A549 (cell line): ENCODE measurements around the gene PCDHGA5. TPM values are rescaled to one million over a fixed set of nuclear protein-coding genes. Genes with fewer than 3 reads are reported as not detected.
"Not testable (repeated sequence)": the region's sequence is repeated elsewhere in the genome, so short reads cannot be mapped to it uniquely, and the experiment has no call there.

ENCODE experiments used
- ATAC-seq, 2 experiments: fragments of 200-7000 bp in 1 of 2; fragments of >200 bp in 1 of 2; cut with Nextera tagmentation in 1 of 2; cut with Tn5 transposase in 1 of 2; 3 replicates each; pipeline versions ENCODE4 v1.8.0 to v1.9.1; 2018 to 2020; ENCODE audit warnings: mild to moderate bottlenecking in 1 of 2, moderate library complexity in 1 of 2
- CTCF ChIA-PET: fragments of 300-600 bp; sonication (Branson Sonifier 250); formaldehyde crosslinking; extraction: SDS; loops from one replicate; lab custom pipeline; 2021; ENCODE audit warnings: antibody characterized with exemption, inconsistent platforms; lab: Yijun Ruan, JAX
- POLR2A ChIA-PET: fragments of 350-600 bp; formaldehyde crosslinking; extraction: SDS; loops from one replicate; lab custom pipeline; 2021; ENCODE audit warnings: antibody characterized with exemption, inconsistent platforms; lab: Yijun Ruan, JAX
- DNase-seq, 2 experiments: peaks; one replicate each; pipeline versions ENCODE4 v3.0.0 to v3.0.0-alpha.2; 2011 to 2016; ENCODE audit warnings: low read depth in 1 of 2, low spot score in 1 of 2
- FAIRE-seq: peaks from 2 replicates; lab custom pipeline; 2011; peaks lifted over from hg19 to GRCh38; lab: Jason Lieb, UNC
- H3K27ac ChIP-seq, 2 experiments: fragments of >200 bp; sonication (Bioruptor Twin); formaldehyde crosslinking; 3 replicates each; pipeline ENCODE4 v1.5.1; 2016 to 2017
- H3K4me1 ChIP-seq: fragments of >200 bp; sonication (Bioruptor Twin); formaldehyde crosslinking; 3 replicates; pipeline ENCODE4 v1.6.1; 2016
- H3K4me2 ChIP-seq: fragments of >200 bp; sonication (Bioruptor Twin); formaldehyde crosslinking; 3 replicates; pipeline ENCODE4 v1.6.1; 2016
- H3K4me3 ChIP-seq: fragments of >200 bp; sonication (Bioruptor Twin); formaldehyde crosslinking; 3 replicates; pipeline ENCODE4 v1.5.1; 2016
- H3K9me3 ChIP-seq: fragments of >200 bp; sonication (Bioruptor Twin); formaldehyde crosslinking; 3 replicates; pipeline ENCODE4 v1.6.1; 2016
- CEBPB ChIP-seq, 2 experiments: fragments of >200 bp in 1 of 2; sonication (Bioruptor Twin) in 1 of 2; formaldehyde crosslinking in 1 of 2; IDR thresholded peaks; 2 replicates each; pipeline ENCODE4 v1.6.1; 2012 to 2016
- CTCF ChIP-seq: fragments of >200 bp; sonication (Bioruptor Twin); formaldehyde crosslinking; IDR thresholded peaks from 3 replicates; pipeline ENCODE4 v1.5.1; 2016
- ELK1 ChIP-seq: fragments of 150-350 bp; IDR thresholded peaks from 2 replicates; pipeline ENCODE4 v1.6.1; 2014; ENCODE audit warnings: low read depth, mild to moderate bottlenecking, low read length
- EP300 ChIP-seq, 2 experiments: fragments of >200 bp; sonication (Bioruptor Twin); formaldehyde crosslinking; IDR thresholded peaks; 2 replicates in 1 of 2; 3 replicates in 1 of 2; pipeline ENCODE4 v1.6.1; 2016 to 2017
- GATA3 ChIP-seq: IDR thresholded peaks from 2 replicates; pipeline ENCODE4 v1.6.1; 2012; ENCODE audit warnings: borderline replicate concordance
- HEYL ChIP-seq: fragments of 250-450 bp; sonication (Bioruptor Pico); IDR thresholded peaks from 2 replicates; pipeline ENCODE4 v1.8.0; 2021; ENCODE audit warnings: mild to moderate bottlenecking, moderate library complexity
- KDM1A ChIP-seq: fragments of 200-600 bp; sonication (generic); IDR thresholded peaks from 2 replicates; pipeline ENCODE4 v1.6.1; 2016; ENCODE audit warnings: low read depth, mild to moderate bottlenecking
- PBX3 ChIP-seq: IDR thresholded peaks from 2 replicates; pipeline ENCODE4 v1.6.1; 2012
- PHF8 ChIP-seq: fragments of 200-600 bp; sonication (generic); IDR thresholded peaks from 2 replicates; pipeline ENCODE4 v1.6.1; 2016; ENCODE audit warnings: low read depth, mild to moderate bottlenecking, antibody characterized with exemption, moderate library complexity, borderline replicate concordance
- POLR2AphosphoS2 ChIP-seq: conservative IDR thresholded peaks from 2 replicates; pipeline ENCODE4 v1.6.1; 2012; ENCODE audit warnings: low read length, improper control_type of control experiment, inconsistent platforms
- RAD21 ChIP-seq, 2 experiments: fragments of >200 bp in 1 of 2; sonication (Bioruptor Twin) in 1 of 2; formaldehyde crosslinking in 1 of 2; IDR thresholded peaks in 1 of 2; conservative IDR thresholded peaks in 1 of 2; 2 replicates in 1 of 2; 3 replicates in 1 of 2; pipeline ENCODE4 v1.6.1; 2012 to 2018; ENCODE audit warnings: inconsistent platforms in 1 of 2
- TP53 ChIP-seq: fragments of 250-450 bp; sonication (Bioruptor Pico); IDR thresholded peaks from 2 replicates; pipeline ENCODE4 v1.5.0; 2021; ENCODE audit warnings: mild to moderate bottlenecking, moderate library complexity
- ZSCAN20 ChIP-seq: fragments of 250-450 bp; sonication (Bioruptor Pico); IDR thresholded peaks from 2 replicates; pipeline ENCODE4 v1.8.0; 2022; ENCODE audit warnings: mild to moderate bottlenecking, moderate library complexity
- WGBS: methylation state at CpG from one replicate; pipeline ENCODE4 v1.1.6; 2017; ENCODE audit errors: missing lambda C conversion rate; 5-methylcytosine and 5-hydroxymethylcytosine counted together
- polyA plus RNA-seq, 4 experiments: library from polyadenylated mRNA; depleted of rRNA in 3 of 4; stranded (reverse); fragments of >200 nt; fragmentation: RNase III in 1 of 4; extraction: RNeasy Plus Mini Kit Qiagen cat#74134 plus additional on column Dnase treatment in 1 of 4; gene quantifications; 2 replicates in 3 of 4; 3 replicates in 1 of 4; pipeline ENCODE4 v1.2.3, GENCODE V29; 2011 to 2017

The PCDHGA5 gene
- polyA plus RNA-seq, 2 of the 4 experiments (the other 2 are of a cell fraction) = 0.13 to 0.37 TPM

GRCh38 chr5:141338538-141339306 is 25.2 kb upstream of the PCDHGA5 start, which contains the start of gene PCDHGA2:
Gene PCDHGA2, plus strand, starts transcription at chr5:141338760.
- ChIA-PET CTCF (interaction anchor here (0.6 to 2.9 kb wide), 19 partner anchors 10 to 257 kb away, joined by 3 to 22 read pairs (median 5); partner anchors contain the start of genes PCDHGA1, PCDHGB1, PCDHGB4 and TAF7), POLR2A (interaction anchor here (1.0 to 1.6 kb wide), 3 partner anchors 12 to 183 kb away, joined by 3 to 15 read pairs (median 6); partner anchors contain the start of genes PCDHGB1 and TAF7)
- 27% methylated on average over 25 of the region's 27 CpGs for WGBS
- Histone ChIP-seq H3K4me1 (no peaks in the 10 kb centered on the region), H3K4me3 (peak within 1 kb of the TSS; percentile 45), H3K4me2 (peak within 1 kb of the TSS; percentile 61), H3K27ac (peak within 1 kb of the TSS; percentile 59 to 70), H3K9me3 (peaks cover 37% of the 10 kb centered on the region)
- peak; percentile 24 to 74 for DNase-seq
- FAIRE-seq = no peak
- no peak for TF ChIP-seq EP300 (IDR thresholded peaks at IDR 0.05)
- TF ChIP-seq TP53 (CRISPR knock-in tag) = no peak
- TF ChIP-seq CTCF = peak; percentile 35; the same call in 2 of the 3 replicates
- peak; percentile 46 to 53; a peak in 4 of 5 replicates for TF ChIP-seq RAD21 (conservative IDR thresholded peaks at IDR 0.05 in 1 of 2, IDR thresholded peaks at IDR 0.05 in 1 of 2)
- peak in 1 of 2 experiments; percentile 25; a peak in 1 of 4 replicates for TF ChIP-seq CEBPB (IDR thresholded peaks at IDR 0.05)
- TF ChIP-seq HEYL (CRISPR knock-in tag) = no peak
- TF ChIP-seq PBX3 = no peak
- peak; percentile 54 to 87; a peak in 4 of 6 replicates for ATAC-seq

- ATAC-seq, H3K4me3 ChIP-seq, POLR2A ChIA-PET, FAIRE-seq, DNase-seq, H3K4me1 ChIP-seq, H3K27ac ChIP-seq, H3K4me2 ChIP-seq: not testable (repeated sequence)
- 76% methylated on average over 32 of the region's 45 CpGs for WGBS
- CTCF ChIA-PET = interaction anchor here (1.4 kb wide), 1 partner anchor 10 kb away, joined by 5 read pairs; the partner anchor contains the start of gene PCDHGA1
- H3K9me3 ChIP-seq = peaks cover 47% of the 10 kb centered on the region
These were observed 23.1 kb upstream of the PCDHGA5 start for GRCh38 chr5:141340781-141341354.

GRCh38 chr5:141342773-141343172 is 21.2 kb upstream of the PCDHGA5 start:
- 3% methylated on average over 1 of the region's 1 CpG for WGBS

More at GRCh38 chr5:141342773-141343172, 21.2 kb upstream of the PCDHGA5 start:
- no peak for DNase-seq
- ChIA-PET CTCF (interaction anchor here (0.8 to 1.0 kb wide), 2 partner anchors 215 to 221 kb away, joined by 3 to 4 read pairs; no protein-coding TSS in a partner anchor), POLR2A (no interaction called here)
- no peak for TF ChIP-seq PHF8
- no peak for TF ChIP-seq KDM1A
- no peak for TF ChIP-seq ZSCAN20 (CRISPR knock-in tag)
- TF ChIP-seq ELK1 = no peak
- TF ChIP-seq POLR2AphosphoS2 = no peak
- no peak for TF ChIP-seq GATA3
- Histone ChIP-seq H3K9me3 (peaks cover 37% of the 10 kb centered on the region), H3K4me3 (no peak overlapping the region), H3K4me2 (no peak overlapping the region), H3K4me1 (no peaks in the 10 kb centered on the region), H3K27ac (no peak overlapping the region)
- no peak for ATAC-seq
- FAIRE-seq = no peak
